KMS-11 (cell line): Measurements from ENCODE around the gene KCNQ1.

ENCODE experiments used
- H2AFZ ChIP-seq: fragments of 200-600 bp; sonication (generic); 2 replicates; pipeline ENCODE4 v1.6.1; 2016; ENCODE audit warnings: antibody characterized with exemption, mixed run types, low read depth
- H3K27ac ChIP-seq: fragments of 200-600 bp; sonication (generic); 2 replicates; pipeline ENCODE4 v1.6.1; 2016; ENCODE audit warnings: mild to moderate bottlenecking, mixed run types
- H3K27me3 ChIP-seq: fragments of 200-600 bp; sonication (generic); 2 replicates; pipeline ENCODE4 v1.6.1; 2017; ENCODE audit warnings: mild to moderate bottlenecking, low read depth, mixed run types, moderate library complexity; ENCODE audit not compliant: insufficient read depth
- H3K36me3 ChIP-seq: fragments of 200-600 bp; sonication (generic); 2 replicates; pipeline ENCODE4 v1.6.1; 2017; ENCODE audit warnings: mild to moderate bottlenecking, mixed run types; ENCODE audit not compliant: insufficient read depth
- H3K4me1 ChIP-seq: fragments of 200-600 bp; sonication (generic); 2 replicates; pipeline ENCODE4 v1.6.1; 2016; ENCODE audit warnings: mild to moderate bottlenecking, low read depth, mixed run types; ENCODE audit not compliant: poor library complexity, severe bottlenecking
- H3K4me2 ChIP-seq: fragments of 200-600 bp; sonication (generic); 2 replicates; pipeline ENCODE4 v1.7.0; 2016; ENCODE audit warnings: mild to moderate bottlenecking, mixed run types
- H3K4me3 ChIP-seq: fragments of 200-600 bp; sonication (generic); IDR thresholded peaks from 2 replicates; pipeline ENCODE4 v1.6.1; 2017; ENCODE audit warnings: low read depth, low read length, mixed read lengths; ENCODE audit not compliant: insufficient read depth
- H3K79me2 ChIP-seq: fragments of 200-600 bp; sonication (generic); 2 replicates; pipeline ENCODE4 v1.6.1; 2016; ENCODE audit warnings: low read depth, mixed run types; ENCODE audit not compliant: insufficient read depth
- H3K9ac ChIP-seq: fragments of 200-600 bp; sonication (generic); 2 replicates; pipeline ENCODE4 v1.6.1; 2016; ENCODE audit warnings: mild to moderate bottlenecking, mixed run types
- H4K20me1 ChIP-seq: fragments of 200-600 bp; sonication (generic); 2 replicates; pipeline ENCODE4 v1.6.1; 2016; ENCODE audit warnings: mild to moderate bottlenecking, mixed run types; ENCODE audit not compliant: insufficient read depth
- CTCF ChIP-seq: fragments of 200-600 bp; sonication (generic); conservative IDR thresholded peaks from 2 replicates; pipeline ENCODE4 v1.6.1; 2017; ENCODE audit warnings: low read depth, mild to moderate bottlenecking, antibody characterized with exemption, low read length, moderate library complexity, mixed read lengths

KCNQ1 gene

GRCh38 chr11:2515401-2516275 is 70.8 kb downstream of the KCNQ1 start:
- H3K79me2 ChIP-seq: no peaks in the 10 kb centered on the region
- no peak overlapping the region for H2AFZ ChIP-seq
- no peaks in the 10 kb centered on the region for H3K4me1 ChIP-seq
- no peak overlapping the region for H3K4me3 ChIP-seq
- H3K27me3 ChIP-seq: no peaks in the 10 kb centered on the region
- TF ChIP-seq CTCF: no peak
- no peaks in the 10 kb centered on the region for H4K20me1 ChIP-seq
- no peaks in the 10 kb centered on the region for H3K36me3 ChIP-seq
- no peak overlapping the region for H3K9ac ChIP-seq
- no peak overlapping the region for H3K4me2 ChIP-seq
- H3K27ac ChIP-seq: no peak overlapping the region

DNA sequence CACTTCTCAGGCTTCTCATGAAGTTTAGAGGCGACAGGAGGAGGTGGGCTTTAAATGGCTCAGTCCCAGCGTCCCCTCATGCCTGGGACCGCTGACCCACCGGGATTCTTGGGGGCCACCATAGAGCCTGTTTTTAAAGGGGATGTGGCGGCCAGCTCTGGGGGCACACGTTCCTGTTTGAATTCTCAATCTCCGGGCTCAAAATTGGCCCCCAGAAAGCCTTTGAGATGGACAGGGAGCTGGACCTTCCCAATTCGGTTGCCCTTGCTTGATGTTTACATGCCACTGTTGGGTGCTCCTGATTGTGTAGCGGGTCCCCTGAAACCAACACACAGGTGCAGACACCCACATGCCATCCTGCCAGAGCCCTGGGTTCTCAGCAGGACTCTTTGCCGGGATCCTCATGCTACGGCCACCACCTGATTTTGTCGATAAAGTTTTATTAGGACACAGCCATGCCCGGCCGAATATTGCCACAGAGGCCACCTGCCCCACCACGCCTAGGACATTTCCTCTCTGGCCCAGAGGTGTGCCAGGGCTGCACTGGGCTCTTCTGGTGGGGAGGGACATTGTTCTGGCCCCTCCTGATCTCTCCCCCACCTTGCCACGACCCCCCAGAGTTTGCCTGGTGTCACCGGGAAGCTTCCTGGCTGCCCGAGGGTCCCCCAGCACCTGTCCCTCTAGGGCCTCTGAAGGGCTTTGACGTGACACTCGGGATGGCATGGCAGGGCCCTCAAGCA is 71.6 kb downstream of the KCNQ1 start:
- H3K4me3 ChIP-seq: no peak overlapping the region
- no peak overlapping the region for H2AFZ ChIP-seq
- no peak for TF ChIP-seq CTCF
- H4K20me1 ChIP-seq: no peaks in the 10 kb centered on the region
- no peaks in the 10 kb centered on the region for H3K79me2 ChIP-seq
- no peak overlapping the region for H3K9ac ChIP-seq
- H3K36me3 ChIP-seq: no peaks in the 10 kb centered on the region
- H3K27ac ChIP-seq: no peak overlapping the region
- no peak overlapping the region for H3K4me2 ChIP-seq
- H3K4me1 ChIP-seq: no peaks in the 10 kb centered on the region
- no peaks in the 10 kb centered on the region for H3K27me3 ChIP-seq

DNA sequence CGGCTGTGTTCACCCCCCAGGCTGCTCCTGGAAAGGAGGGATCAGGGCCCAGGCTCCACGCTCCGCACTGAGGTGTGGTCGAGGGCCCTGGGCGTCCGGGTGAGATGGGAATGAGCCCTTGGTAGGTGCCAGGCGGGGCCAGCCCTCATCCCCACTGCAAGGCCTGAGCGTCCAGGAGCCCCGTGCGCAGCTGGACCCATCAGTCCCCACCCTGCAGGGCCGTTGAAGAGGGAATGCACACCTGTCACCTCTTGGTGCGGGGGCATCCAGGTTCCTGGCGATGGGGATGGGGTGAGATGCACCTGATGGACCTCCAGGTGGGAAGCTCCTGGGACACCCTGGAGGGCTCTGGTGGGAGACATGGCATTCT is 72.2 kb downstream of the KCNQ1 start:
- Histone ChIP-seq H3K4me3 (no peak overlapping the region), H3K79me2 (no peaks in the 10 kb centered on the region), H3K27ac (no peak overlapping the region), H3K27me3 (no peaks in the 10 kb centered on the region), H3K4me1 (no peaks in the 10 kb centered on the region), H3K9ac (no peak overlapping the region), H3K4me2 (no peak overlapping the region), H4K20me1 (no peaks in the 10 kb centered on the region), H3K36me3 (no peaks in the 10 kb centered on the region), H2AFZ (no peak overlapping the region)
- TF ChIP-seq CTCF: no peak

- H4K20me1 ChIP-seq: no peaks in the 10 kb centered on the region
- no peaks in the 10 kb centered on the region for H3K27me3 ChIP-seq
Observed at GRCh38 chr11:2517386-2518064, 72.7 kb downstream of the KCNQ1 start.

More at GRCh38 chr11:2517386-2518064, 72.7 kb downstream of the KCNQ1 start:
- no peak for TF ChIP-seq CTCF
- H3K4me1 ChIP-seq: no peaks in the 10 kb centered on the region
- H3K36me3 ChIP-seq: no peaks in the 10 kb centered on the region
- H3K79me2 ChIP-seq: no peaks in the 10 kb centered on the region
- H2AFZ ChIP-seq: no peak overlapping the region
- no peak overlapping the region for H3K4me3 ChIP-seq
- H3K9ac ChIP-seq: no peak overlapping the region
- no peak overlapping the region for H3K27ac ChIP-seq
- H3K4me2 ChIP-seq: no peak overlapping the region
